GM20431 (cell line): ENCODE data around the gene TRABD2B.

ENCODE experiments used
- in situ Hi-C: fragments of 300-500 bp; cut with MseI, MboI; formaldehyde crosslinking; loops from one replicate; pipeline ENCODE4 v1.15.0; 2020; ENCODE audit warnings: low sequenced_read_pairs; ENCODE audit not compliant: unreplicated experiment

TRABD2B gene

GRCh38 chr1:47769295-47769694 lies 227.9 kb downstream of the TRABD2B start:
- in situ Hi-C loops = no loop called here

GRCh38 chr1:47767741-47768100 lies 229.5 kb downstream of the TRABD2B start:
- in situ Hi-C loops = no loop called here

- in situ Hi-C loops = no loop called here
Measured at GRCh38 chr1:47766832-47767740, 230.1 kb downstream of the TRABD2B start.

GRCh38 chr1:47765742-47766485 lies 231.3 kb downstream of the TRABD2B start:
- in situ Hi-C loops = no loop called here

GRCh38 chr1:47765236-47765635 lies 231.9 kb downstream of the TRABD2B start:
- in situ Hi-C loops = no loop called here

GRCh38 chr1:47764461-47765046 lies 232.6 kb downstream of the TRABD2B start:
- in situ Hi-C loops = no loop called here

GRCh38 chr1:47763591-47764171 lies 233.5 kb downstream of the TRABD2B start:
- in situ Hi-C loops = no loop called here

GRCh38 chr1:47761974-47762373 lies 235.2 kb downstream of the TRABD2B start:
- in situ Hi-C loops = no loop called here

- in situ Hi-C loops = no loop called here
Measured at GRCh38 chr1:47761201-47761930, 235.8 kb downstream of the TRABD2B start.

- in situ Hi-C loops = no loop called here
Measured at GRCh38 chr1:47759936-47760629, 237.1 kb downstream of the TRABD2B start.

- in situ Hi-C loops = no loop called here
Measured at GRCh38 chr1:47759251-47759935, 237.8 kb downstream of the TRABD2B start.

- in situ Hi-C loops = no loop called here
Measured at GRCh38 chr1:47758341-47759250, 238.6 kb downstream of the TRABD2B start.

GRCh38 chr1:47757226-47757975 lies 239.8 kb downstream of the TRABD2B start:
- in situ Hi-C loops = no loop called here

- in situ Hi-C loops = no loop called here
Measured at GRCh38 chr1:47756411-47756810, 240.8 kb downstream of the TRABD2B start.

- in situ Hi-C loops = no loop called here
Measured at GRCh38 chr1:47756006-47756405, 241.2 kb downstream of the TRABD2B start.

GRCh38 chr1:47755101-47755990 lies 241.8 kb downstream of the TRABD2B start:
- in situ Hi-C loops = no loop called here
